Osteocyte (in vitro differentiated cells): ENCODE results near the gene SESTD1. TPM values are rescaled to one million over a fixed set of nuclear protein-coding genes. Genes with fewer than 3 reads are reported as not detected.

Source experiments
- DNase-seq: peaks from one replicate; pipeline ENCODE4 v3.0.0; 2021; ENCODE audit warnings: mixed read lengths; ENCODE audit not compliant: unreplicated experiment; ENCODE audit errors: extremely low spot score
- H3K27ac Mint-ChIP-seq: one replicate; pipeline ENCODE4 v1.8.0; 2021; ENCODE audit warnings: mild to moderate bottlenecking, mixed read lengths; ENCODE audit not compliant: unreplicated experiment
- H3K27me3 Mint-ChIP-seq: one replicate; pipeline ENCODE4 v1.8.0; 2021; ENCODE audit warnings: mixed read lengths; ENCODE audit not compliant: unreplicated experiment
- H3K36me3 Mint-ChIP-seq: one replicate; pipeline ENCODE4 v1.8.0; 2021; ENCODE audit warnings: mixed read lengths; ENCODE audit not compliant: unreplicated experiment
- H3K4me1 Mint-ChIP-seq: one replicate; pipeline ENCODE4 v1.8.0; 2021; ENCODE audit warnings: mixed read lengths; ENCODE audit not compliant: unreplicated experiment
- H3K4me3 Mint-ChIP-seq: one replicate; pipeline ENCODE4 v1.8.0; 2021; ENCODE audit warnings: mild to moderate bottlenecking, moderate library complexity, mixed read lengths; ENCODE audit not compliant: unreplicated experiment
- H3K9me3 Mint-ChIP-seq: one replicate; pipeline ENCODE4 v1.8.0; 2021; ENCODE audit warnings: mixed read lengths; ENCODE audit not compliant: unreplicated experiment
- CTCF ChIP-seq: fragments of 200-600 bp; sonication (generic); IDR thresholded peaks from 2 replicates; pipeline ENCODE4 v1.5.0; 2021; ENCODE audit warnings: antibody characterized with exemption, mild to moderate bottlenecking, moderate library complexity
- long read RNA-seq: library from polyadenylated mRNA; unstranded; transcript quantifications from one replicate; pipeline ENCODE4 v2.0.0, GENCODE V29; 2021
- total RNA-seq: library from RNA; stranded (reverse); gene quantifications from 2 replicates; pipeline ENCODE4 v1.2.1, GENCODE V29; 2021

The SESTD1 gene
- total RNA-seq, result 99.1 and 103 TPM in 2 replicates
- long read RNA-seq, full-length matches to known transcripts, result 74 of 113 reads
- long read RNA-seq, partial matches to known transcripts, result 15 of 113 reads
- long read RNA-seq, other reads (novel, unspliced or antisense), result 24 of 113 reads

- H3K27me3 Mint-ChIP-seq, result peaks cover 2% of the 10 kb centered on the region
- no peak for TF ChIP-seq CTCF
- H3K27ac Mint-ChIP-seq, result peak within 1 kb of the TSS; percentile 92
- H3K36me3 Mint-ChIP-seq, result peaks cover 3% of the 10 kb centered on the region
- no peaks in the 10 kb centered on the region for H3K9me3 Mint-ChIP-seq
- peak within 1 kb of the TSS; percentile 91 for H3K4me3 Mint-ChIP-seq
- H3K4me1 Mint-ChIP-seq, result peaks cover 51% of the 10 kb centered on the region
- peak; percentile 90 for DNase-seq
These were observed at the start of gene SESTD1 for GRCh38 chr2:179264368-179265081. Gene SESTD1, minus strand, starts transcription at chr2:179264832. Its CDS starts 72,991 bp downstream, at chr2:179191841.

DNA sequence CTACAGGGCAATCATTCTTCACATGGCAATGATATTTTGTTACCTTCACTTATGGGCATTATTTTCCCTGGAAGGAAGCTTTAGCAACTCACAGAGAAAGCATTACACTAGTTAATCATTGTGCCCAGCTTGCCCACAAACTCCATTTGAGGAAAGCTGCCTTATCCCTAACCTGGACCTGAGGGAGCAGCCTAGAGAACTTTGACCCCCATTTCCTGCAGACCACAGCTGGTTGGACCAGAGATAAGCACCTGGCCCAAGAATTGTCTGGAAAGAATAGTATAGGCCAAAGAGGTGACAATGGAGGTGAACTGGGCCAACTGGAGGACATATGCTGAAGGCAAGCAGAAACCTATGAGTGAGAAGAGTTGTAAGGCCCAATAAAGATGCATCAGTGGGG is 48.4 kb upstream of the SESTD1 start:
- Mint-ChIP-seq H3K9me3 (peaks cover 11% of the 10 kb centered on the region), H3K4me3 (no peak overlapping the region)
- no peak for DNase-seq

DNA sequence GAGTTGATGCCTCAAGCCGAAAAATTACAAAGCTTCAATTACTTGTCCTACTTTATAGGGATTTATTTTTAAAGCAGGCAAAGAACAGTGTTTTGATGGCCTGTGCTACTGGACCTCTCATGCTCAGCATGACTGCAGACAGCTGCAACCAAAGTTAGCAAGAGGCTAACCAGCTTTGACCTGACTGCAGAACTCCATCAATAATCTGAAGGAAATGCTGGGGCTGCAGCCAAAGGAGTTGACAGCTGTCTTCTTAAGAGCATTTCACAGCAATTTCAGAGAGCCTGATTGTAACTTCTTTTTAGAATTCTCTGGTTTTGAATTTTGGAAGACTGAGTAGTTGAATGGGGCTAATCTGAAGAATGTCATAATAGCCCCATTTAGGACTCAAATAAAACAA is 46.5 kb upstream of the SESTD1 start:
- Mint-ChIP-seq H3K36me3 (peaks cover 5% of the 10 kb centered on the region), H3K4me3 (no peak overlapping the region), H3K4me1 (peaks cover 11% of the 10 kb centered on the region), H3K27me3 (peaks cover 23% of the 10 kb centered on the region), H3K27ac (no peak overlapping the region), H3K9me3 (peaks cover 9% of the 10 kb centered on the region)
- TF ChIP-seq CTCF, result no peak
- no peak for DNase-seq

More for the DNA sequence above, 48.4 kb upstream of the SESTD1 start:
- Mint-ChIP-seq H3K36me3 (peaks cover 5% of the 10 kb centered on the region), H3K27ac (no peak overlapping the region), H3K27me3 (peaks cover 37% of the 10 kb centered on the region), H3K4me1 (peaks cover 11% of the 10 kb centered on the region)
- no peak for TF ChIP-seq CTCF

DNA sequence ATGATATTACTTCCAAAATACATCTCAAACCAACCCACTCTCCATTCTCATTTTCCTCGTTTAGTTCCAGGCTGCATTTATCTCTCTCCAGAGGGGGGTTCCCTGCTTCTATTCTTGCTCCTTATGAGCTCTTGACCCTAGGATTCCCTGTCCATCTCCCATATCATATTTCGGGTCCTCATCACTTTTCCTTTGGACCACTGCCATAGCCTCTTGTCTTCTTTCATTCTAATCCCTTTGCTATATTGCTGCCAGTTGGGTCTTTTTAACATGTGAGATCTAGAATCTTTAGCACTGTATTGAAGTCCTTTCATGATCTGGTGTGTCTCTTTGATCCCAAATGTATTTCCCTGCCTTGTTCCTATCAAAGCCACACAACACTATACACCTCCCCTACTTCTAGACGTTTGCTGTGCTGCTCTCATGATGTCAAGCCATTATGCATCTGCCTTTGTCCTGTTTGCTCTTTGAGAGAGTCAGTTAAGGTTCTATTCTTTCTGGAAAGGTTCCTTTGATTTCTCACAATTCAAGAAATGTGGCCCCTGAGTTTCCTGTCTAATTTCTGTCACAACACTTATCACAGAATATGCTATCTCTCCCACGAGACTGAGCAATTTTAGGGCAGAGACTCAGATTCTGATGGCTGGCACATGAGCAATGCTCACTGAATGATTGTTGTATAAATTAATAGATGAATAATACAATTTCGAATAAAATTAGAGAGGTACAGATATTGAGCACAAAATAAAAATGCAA is 43.2 kb upstream of the SESTD1 start:
- TF ChIP-seq CTCF, result no peak
- H3K4me1 Mint-ChIP-seq, result peaks cover 11% of the 10 kb centered on the region
- H3K27ac Mint-ChIP-seq, result no peak overlapping the region
- H3K9me3 Mint-ChIP-seq, result peaks cover 3% of the 10 kb centered on the region
- peaks cover 14% of the 10 kb centered on the region for H3K27me3 Mint-ChIP-seq
- DNase-seq, result no peak
- no peak overlapping the region for H3K4me3 Mint-ChIP-seq
- no peaks in the 10 kb centered on the region for H3K36me3 Mint-ChIP-seq

DNA sequence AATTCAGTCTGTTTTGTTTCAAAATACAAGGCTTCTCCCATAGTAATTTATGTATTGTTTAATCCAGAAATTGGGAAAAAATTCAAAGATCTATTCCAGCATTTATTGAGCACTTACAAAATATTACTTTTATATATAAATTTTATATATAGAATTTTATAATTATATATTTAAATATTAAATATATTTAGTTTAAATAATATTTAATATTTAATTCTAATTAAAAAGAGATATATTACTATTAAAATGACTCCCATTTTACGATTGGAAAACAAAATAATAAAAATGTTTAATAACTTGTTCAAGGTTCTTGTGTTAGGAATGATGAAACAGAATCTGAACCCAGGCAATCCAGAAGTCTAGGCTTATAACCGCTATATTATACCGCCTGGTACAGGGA is 40.5 kb upstream of the SESTD1 start:
- DNase-seq, result no peak
- no peak for TF ChIP-seq CTCF
- Mint-ChIP-seq H3K4me1 (peaks cover 2% of the 10 kb centered on the region), H3K27me3 (peaks cover 4% of the 10 kb centered on the region), H3K4me3 (no peak overlapping the region), H3K27ac (no peak overlapping the region), H3K36me3 (no peaks in the 10 kb centered on the region), H3K9me3 (peaks cover 3% of the 10 kb centered on the region)
